H9 (cell line): ENCODE measurements around the gene NDUFB4. TPM values are rescaled to one million over a fixed set of nuclear protein-coding genes. Genes with fewer than 3 reads are reported as not detected.

Source experiments
- DNase-seq: peaks from one replicate; pipeline ENCODE4 v3.0.0-alpha.2; 2017
- H2AFZ ChIP-seq: one replicate; pipeline ENCODE4 v1.6.1; 2013; ENCODE audit warnings: mild to moderate bottlenecking, low read length, control low read depth, moderate library complexity
- H2AK5ac ChIP-seq: 2 replicates; pipeline ENCODE4 v1.6.1; 2013; ENCODE audit warnings: low read length, control low read depth, mixed read lengths; ENCODE audit not compliant: insufficient read length
- H2BK120ac ChIP-seq: one replicate; pipeline ENCODE4 v1.6.1; 2013; ENCODE audit warnings: low read depth, mild to moderate bottlenecking, low read length, control low read depth, inconsistent platforms; ENCODE audit not compliant: poor library complexity, severe bottlenecking
- H2BK12ac ChIP-seq: 2 replicates; pipeline ENCODE4 v1.6.1; 2013; ENCODE audit warnings: low read length, control low read depth, mixed read lengths, low read depth; ENCODE audit not compliant: insufficient read length
- H2BK15ac ChIP-seq: 2 replicates; pipeline ENCODE4 v1.6.1; 2013; ENCODE audit warnings: low read depth, low read length, control low read depth
- H2BK20ac ChIP-seq: one replicate; pipeline ENCODE4 v1.6.1; 2013; ENCODE audit warnings: low read depth, mild to moderate bottlenecking, low read length, control low read depth, inconsistent platforms; ENCODE audit not compliant: poor library complexity, severe bottlenecking
- H2BK5ac ChIP-seq: 2 replicates; pipeline ENCODE4 v1.6.1; 2013; ENCODE audit warnings: low read length, control low read depth, mixed read lengths; ENCODE audit not compliant: insufficient read length
- H3K14ac ChIP-seq: 2 replicates; pipeline ENCODE4 v1.6.1; 2013; ENCODE audit warnings: low read length, control low read depth; ENCODE audit not compliant: insufficient read depth
- H3K18ac ChIP-seq: 2 replicates; pipeline ENCODE4 v1.6.1; 2013; ENCODE audit warnings: low read depth, mild to moderate bottlenecking, mixed read lengths, low read length, control low read depth; ENCODE audit not compliant: insufficient read length
- H3K23ac ChIP-seq: 2 replicates; pipeline ENCODE4 v1.6.1; 2013; ENCODE audit warnings: low read length, control low read depth, mixed read lengths, low read depth; ENCODE audit not compliant: insufficient read length
- H3K23me2 ChIP-seq: 2 replicates; pipeline ENCODE4 v1.6.1; 2013; ENCODE audit warnings: low read depth, mild to moderate bottlenecking, mixed read lengths, low read length, control low read depth; ENCODE audit not compliant: insufficient read length, poor library complexity, severe bottlenecking
- H3K27ac ChIP-seq: 2 replicates; pipeline ENCODE4 v1.5.1; 2013; ENCODE audit warnings: low read length, control low read depth, mixed read lengths, low read depth; ENCODE audit not compliant: insufficient read length
- H3K27me3 ChIP-seq: 2 replicates; pipeline ENCODE4 v1.6.1; 2013; ENCODE audit warnings: low read length, control low read depth, inconsistent platforms; ENCODE audit not compliant: insufficient read depth
- H3K4ac ChIP-seq: 2 replicates; pipeline ENCODE4 v1.6.1; 2013; ENCODE audit warnings: low read depth, mild to moderate bottlenecking, control low read depth, inconsistent platforms, low read length, moderate library complexity
- H3K4me1 ChIP-seq: 2 replicates; pipeline ENCODE4 v1.6.1; 2013; ENCODE audit warnings: low read length, control low read depth, inconsistent platforms; ENCODE audit not compliant: insufficient read depth
- H3K4me2 ChIP-seq: 2 replicates; pipeline ENCODE4 v1.6.1; 2013; ENCODE audit warnings: low read length, control low read depth, mixed read lengths; ENCODE audit not compliant: insufficient read length, insufficient read depth
- H3K56ac ChIP-seq: 2 replicates; pipeline ENCODE4 v1.6.1; 2013; ENCODE audit warnings: low read depth, mild to moderate bottlenecking, mixed read lengths, low read length, control low read depth; ENCODE audit not compliant: insufficient read length
- H3K79me1 ChIP-seq: 2 replicates; pipeline ENCODE4 v1.6.1; 2013; ENCODE audit warnings: low read depth, mild to moderate bottlenecking, moderate library complexity, low read length, control low read depth, inconsistent platforms; ENCODE audit not compliant: insufficient read depth, poor library complexity, severe bottlenecking
- H3K79me2 ChIP-seq: 2 replicates; pipeline ENCODE4 v1.6.1; 2013; ENCODE audit warnings: low read length, control low read depth, inconsistent platforms; ENCODE audit not compliant: insufficient read depth
- H3K9ac ChIP-seq: 2 replicates; pipeline ENCODE4 v1.6.1; 2013; ENCODE audit warnings: low read length, control low read depth, mixed read lengths; ENCODE audit not compliant: insufficient read length; ENCODE audit errors: extremely low read depth
- H3K9me3 ChIP-seq: one replicate; pipeline ENCODE4 v1.6.1; 2013; ENCODE audit warnings: low read depth, low read length, inconsistent platforms; ENCODE audit not compliant: control insufficient read depth
- H3T11ph ChIP-seq: one replicate; pipeline ENCODE4 v1.6.1; 2013; ENCODE audit warnings: mild to moderate bottlenecking, low read length, control low read depth, inconsistent platforms
- H4K20me1 ChIP-seq: one replicate; pipeline ENCODE4 v1.6.1; 2013; ENCODE audit not compliant: control insufficient read depth, insufficient read length, insufficient read depth
- H4K5ac ChIP-seq: 2 replicates; pipeline ENCODE4 v1.6.1; 2013; ENCODE audit warnings: low read depth, mild to moderate bottlenecking, mixed read lengths, low read length, control low read depth; ENCODE audit not compliant: insufficient read length
- H4K8ac ChIP-seq: replicated peaks from 2 replicates; pipeline ENCODE4 v1.6.1; 2013; ENCODE audit warnings: low read length, control low read depth, mixed read lengths, low read depth; ENCODE audit not compliant: insufficient read length
- H4K91ac ChIP-seq: 2 replicates; pipeline ENCODE4 v1.6.1; 2013; ENCODE audit warnings: low read depth, mild to moderate bottlenecking, moderate library complexity, mixed read lengths, low read length, control low read depth; ENCODE audit not compliant: insufficient read length
- H3K27ac Mint-ChIP-seq, 3 experiments: 2 replicates in 2 of 3; 3 replicates in 1 of 3; pipeline ENCODE4 v1.8.0; 2020 to 2021; ENCODE audit warnings: mixed read lengths in 3 of 3, mild to moderate bottlenecking in 1 of 3, moderate library complexity in 1 of 3
- H3K27me3 Mint-ChIP-seq: 2 replicates; pipeline ENCODE4 v1.8.0; 2021; ENCODE audit warnings: low read depth, mild to moderate bottlenecking, moderate library complexity, mixed read lengths
- H3K36me3 Mint-ChIP-seq, 3 experiments: 2 replicates in 2 of 3; 3 replicates in 1 of 3; pipeline ENCODE4 v1.8.0; 2020 to 2021; ENCODE audit warnings: low read depth in 3 of 3, mixed read lengths in 3 of 3; ENCODE audit not compliant: insufficient read depth in 1 of 3
- H3K4me1 Mint-ChIP-seq, 2 experiments: 2 replicates each; pipeline ENCODE4 v1.8.0; 2020; ENCODE audit warnings: mixed read lengths in 2 of 2
- H3K4me3 Mint-ChIP-seq, 2 experiments: 2 replicates in 1 of 2; 3 replicates in 1 of 2; pipeline ENCODE4 v1.8.0; 2020 to 2021; ENCODE audit warnings: mild to moderate bottlenecking in 2 of 2, mixed read lengths in 2 of 2, moderate library complexity in 1 of 2
- H3K9me3 Mint-ChIP-seq, 2 experiments: 2 replicates in 1 of 2; 3 replicates in 1 of 2; pipeline ENCODE4 v1.8.0; 2020; ENCODE audit warnings: mild to moderate bottlenecking in 2 of 2, mixed read lengths in 2 of 2, moderate library complexity in 1 of 2
- WGBS: extraction: QIAGEN DNeasy Blood & Tissue Kit; methylation state at CpG from one replicate; pipeline ENCODE4 v1.1.7; 2013; ENCODE audit warnings: missing lambda C conversion rate, low lambda C conversion rate, mixed read lengths; ENCODE audit not compliant: insufficient read length; ENCODE audit errors: extremely low coverage; 5-methylcytosine and 5-hydroxymethylcytosine counted together
- total RNA-seq: library from RNA; stranded (reverse); gene quantifications from 2 replicates; pipeline ENCODE4 v1.2.1, GENCODE V29; 2021
- TF ChIP-seq, protein P1 (sequence below): fragments of 200-600 bp; sonication (generic); conservative IDR thresholded peaks from 3 replicates; pipeline ENCODE4 v1.8.0; 2021; ENCODE audit warnings: antibody characterized with exemption, mild to moderate bottlenecking

NDUFB4 gene
- total RNA-seq, 1 experiment from 2014 or later = 217 TPM

DNA sequence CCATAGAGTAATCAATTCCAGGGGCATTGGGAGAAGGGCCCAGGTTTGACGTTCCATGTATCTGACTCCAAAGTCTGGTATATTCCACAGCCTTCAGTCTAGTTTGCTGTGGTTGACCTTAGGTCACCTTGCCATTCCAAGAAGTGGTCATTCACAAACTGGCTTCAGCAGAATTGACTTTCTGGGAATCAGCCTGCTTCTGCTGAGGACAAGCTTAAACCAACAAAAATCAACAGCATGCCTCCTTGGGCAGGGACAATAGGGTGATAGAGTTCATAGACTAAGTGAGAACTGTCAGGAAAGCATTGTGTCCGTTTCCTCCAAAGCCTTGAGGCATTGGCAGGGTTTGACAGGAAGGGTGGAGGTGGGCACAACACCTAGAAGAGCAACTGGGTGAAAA lies 24.1 kb upstream of the NDUFB4 start:
- no peak overlapping the region for H3K27ac Mint-ChIP-seq
- Histone ChIP-seq H3K4me2 (no peak overlapping the region), H3K23ac (no peak overlapping the region), H3K4me1 (peaks cover 5% of the 10 kb centered on the region; the same call in 1 of the 2 replicates), H3K18ac (no peak overlapping the region), H3K27me3 (no peaks in the 10 kb centered on the region), H2BK5ac (no peak overlapping the region), H2BK20ac (no peak overlapping the region), H2BK12ac (no peak overlapping the region), H3K9ac (no peak overlapping the region), H2AK5ac (no peak overlapping the region), H3K23me2 (no peaks in the 10 kb centered on the region), H4K8ac (no peak overlapping the region), H2BK120ac (no peak overlapping the region), H3K4ac (no peak overlapping the region), H4K5ac (no peak overlapping the region), H3K79me1 (no peaks in the 10 kb centered on the region), H3K56ac (no peak overlapping the region), H3K9me3 (peaks cover 9% of the 10 kb centered on the region), H4K20me1 (no peaks in the 10 kb centered on the region), H2AFZ (no peak overlapping the region), H3K27ac (no peak overlapping the region), H3T11ph (no peak overlapping the region), H3K79me2 (no peaks in the 10 kb centered on the region), H4K91ac (no peak overlapping the region), H2BK15ac (no peak overlapping the region), H3K14ac (no peak overlapping the region)
- H3K4me3 Mint-ChIP-seq = no peak overlapping the region
- H3K36me3 Mint-ChIP-seq = peaks cover 6 to 28% (median 21%) of the 10 kb centered on the region in 3 experiments; a peak in 6 of 7 replicates
- H3K4me1 Mint-ChIP-seq = peaks cover 26 to 28% of the 10 kb centered on the region in 2 experiments
- DNase-seq = no peak
- TF ChIP-seq, protein P1, sequence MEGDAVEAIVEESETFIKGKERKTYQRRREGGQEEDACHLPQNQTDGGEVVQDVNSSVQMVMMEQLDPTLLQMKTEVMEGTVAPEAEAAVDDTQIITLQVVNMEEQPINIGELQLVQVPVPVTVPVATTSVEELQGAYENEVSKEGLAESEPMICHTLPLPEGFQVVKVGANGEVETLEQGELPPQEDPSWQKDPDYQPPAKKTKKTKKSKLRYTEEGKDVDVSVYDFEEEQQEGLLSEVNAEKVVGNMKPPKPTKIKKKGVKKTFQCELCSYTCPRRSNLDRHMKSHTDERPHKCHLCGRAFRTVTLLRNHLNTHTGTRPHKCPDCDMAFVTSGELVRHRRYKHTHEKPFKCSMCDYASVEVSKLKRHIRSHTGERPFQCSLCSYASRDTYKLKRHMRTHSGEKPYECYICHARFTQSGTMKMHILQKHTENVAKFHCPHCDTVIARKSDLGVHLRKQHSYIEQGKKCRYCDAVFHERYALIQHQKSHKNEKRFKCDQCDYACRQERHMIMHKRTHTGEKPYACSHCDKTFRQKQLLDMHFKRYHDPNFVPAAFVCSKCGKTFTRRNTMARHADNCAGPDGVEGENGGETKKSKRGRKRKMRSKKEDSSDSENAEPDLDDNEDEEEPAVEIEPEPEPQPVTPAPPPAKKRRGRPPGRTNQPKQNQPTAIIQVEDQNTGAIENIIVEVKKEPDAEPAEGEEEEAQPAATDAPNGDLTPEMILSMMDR = no peak
- peaks cover 29 to 33% of the 10 kb centered on the region in 2 experiments for H3K9me3 Mint-ChIP-seq
- WGBS = no CpG with 5 or more reads among the region's 2 CpGs
- no peaks in the 10 kb centered on the region for H3K27me3 Mint-ChIP-seq
